Neural progenitor cell (in vitro differentiated cells): ENCODE measurements around the gene FAM193B. TPM values are rescaled to one million over a fixed set of nuclear protein-coding genes. Genes with fewer than 3 reads are reported as not detected.
A peak's percentile ranks its signal among the peaks of the same experiment; 100 is the strongest.

Experiments
- DNase-seq: peaks from one replicate; pipeline ENCODE4 v3.0.0-alpha.2; 2016; ENCODE audit warnings: low spot score
- H2AFZ ChIP-seq: fragments of 200-600 bp; sonication (generic); replicated peaks from 2 replicates; pipeline ENCODE4 v1.6.1; 2016; ENCODE audit warnings: antibody characterized with exemption
- H3F3A ChIP-seq: fragments of 200-600 bp; sonication (generic); 2 replicates; pipeline ENCODE4 v1.6.1; 2016; ENCODE audit warnings: antibody characterized with exemption, low read depth
- H3K27ac ChIP-seq: fragments of 200-600 bp; sonication (generic); 2 replicates; pipeline ENCODE4 v1.5.1; 2016; ENCODE audit warnings: mild to moderate bottlenecking
- H3K27me3 ChIP-seq: fragments of 200-600 bp; sonication (generic); 2 replicates; pipeline ENCODE4 v1.6.1; 2016; ENCODE audit warnings: mild to moderate bottlenecking, moderate library complexity
- H3K36me3 ChIP-seq: fragments of 200-600 bp; sonication (generic); 2 replicates; pipeline ENCODE4 v1.5.1; 2016
- H3K4me1 ChIP-seq: fragments of 200-600 bp; sonication (generic); 2 replicates; pipeline ENCODE4 v1.6.1; 2016; ENCODE audit warnings: mixed run types
- H3K4me2 ChIP-seq: fragments of 200-600 bp; sonication (generic); 2 replicates; pipeline ENCODE4 v1.6.1; 2016
- H3K4me3 ChIP-seq: fragments of 200-600 bp; sonication (generic); 2 replicates; pipeline ENCODE4 v1.5.1; 2016
- H3K79me2 ChIP-seq: fragments of 200-600 bp; sonication (generic); 2 replicates; pipeline ENCODE4 v1.6.1; 2016; ENCODE audit warnings: low read depth
- H3K9ac ChIP-seq: fragments of 200-600 bp; sonication (generic); 2 replicates; pipeline ENCODE4 v1.6.1; 2016
- H3K9me3 ChIP-seq: fragments of 200-600 bp; sonication (generic); 2 replicates; pipeline ENCODE4 v1.5.1; 2016; ENCODE audit warnings: low read depth
- H4K20me1 ChIP-seq: fragments of 200-600 bp; sonication (generic); 2 replicates; pipeline ENCODE4 v1.6.1; 2016; ENCODE audit warnings: low read depth
- H3K27ac Mint-ChIP-seq: 3 replicates; pipeline ENCODE4 v1.8.0; 2021; ENCODE audit warnings: mixed read lengths
- H3K27me3 Mint-ChIP-seq: 2 replicates; pipeline ENCODE4 v1.8.0; 2022; ENCODE audit warnings: low read depth, mild to moderate bottlenecking, inconsistent platforms, moderate library complexity, mixed read lengths; ENCODE audit not compliant: insufficient read depth
- H3K36me3 Mint-ChIP-seq: 3 replicates; pipeline ENCODE4 v1.8.0; 2021; ENCODE audit warnings: mixed read lengths
- H3K4me1 Mint-ChIP-seq: 3 replicates; pipeline ENCODE4 v1.8.0; 2021; ENCODE audit warnings: mixed read lengths
- H3K4me3 Mint-ChIP-seq: 3 replicates; pipeline ENCODE4 v1.8.0; 2021; ENCODE audit warnings: mild to moderate bottlenecking, moderate library complexity, mixed read lengths
- H3K9me3 Mint-ChIP-seq: 3 replicates; pipeline ENCODE4 v1.8.0; 2020; ENCODE audit warnings: mixed read lengths
- EZH2 ChIP-seq: fragments of 200-600 bp; sonication (generic); IDR thresholded peaks from 2 replicates; pipeline ENCODE4 v1.6.1; 2017; ENCODE audit warnings: antibody characterized with exemption, mild to moderate bottlenecking, moderate library complexity
- EZH2phosphoT487 ChIP-seq: fragments of 200-600 bp; sonication (generic); IDR thresholded peaks from 2 replicates; pipeline ENCODE4 v1.6.1; 2017; ENCODE audit warnings: antibody characterized with exemption
- total RNA-seq: library from RNA; depleted of rRNA; stranded (reverse); fragments of >200 nt; gene quantifications from 2 replicates; pipeline ENCODE4 v1.2.3, GENCODE V29; 2015; ENCODE audit warnings: low replicate concordance
- TF ChIP-seq, protein P1 (sequence below): fragments of 200-600 bp; sonication (generic); IDR thresholded peaks from 2 replicates; pipeline ENCODE4 v1.5.1; 2017; ENCODE audit warnings: antibody characterized with exemption, mild to moderate bottlenecking

Gene FAM193B
- total RNA-seq, 1 donor from 2014 or later, result 42.5 TPM

DNA sequence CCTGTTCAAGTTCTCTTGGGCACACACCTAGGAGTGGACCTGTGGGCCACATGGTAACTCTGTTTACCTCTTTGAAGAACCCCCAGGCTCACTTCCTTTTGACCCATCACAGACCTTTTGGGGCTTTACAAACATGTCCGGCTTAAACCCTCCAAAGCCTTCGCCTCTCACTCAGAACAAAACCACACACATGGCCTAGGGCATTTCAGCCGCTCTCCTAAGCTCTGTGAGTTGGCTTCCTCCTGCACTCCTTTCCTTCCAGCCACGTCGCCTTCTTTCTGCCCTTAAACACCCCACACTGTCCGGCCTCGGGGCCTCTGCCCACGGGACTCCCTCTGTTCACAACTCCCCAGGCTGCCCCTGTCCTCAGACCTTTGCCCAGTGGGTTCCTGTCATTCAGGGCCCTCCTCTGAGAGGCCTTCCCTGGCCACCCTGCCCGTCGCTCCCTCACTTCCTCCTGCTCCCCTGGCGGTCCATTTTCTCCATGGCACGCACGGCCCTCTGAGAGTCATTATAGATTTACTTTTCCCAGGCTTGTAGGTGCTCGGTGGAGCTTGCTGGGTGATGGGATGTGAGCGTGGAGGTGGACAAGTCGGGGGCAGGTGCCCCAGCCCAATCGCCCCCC, 46.7 kb downstream of the FAM193B start:
- no peaks in the 10 kb centered on the region for H3K4me1 ChIP-seq
- no peaks in the 10 kb centered on the region for H3K36me3 ChIP-seq
- no peak overlapping the region for H3K9ac ChIP-seq
- H3K27me3 ChIP-seq, result no peaks in the 10 kb centered on the region
- H2AFZ ChIP-seq, result no peak overlapping the region
- no peak for TF ChIP-seq EZH2phosphoT487
- no peak for TF ChIP-seq EZH2
- TF ChIP-seq, protein P1, sequence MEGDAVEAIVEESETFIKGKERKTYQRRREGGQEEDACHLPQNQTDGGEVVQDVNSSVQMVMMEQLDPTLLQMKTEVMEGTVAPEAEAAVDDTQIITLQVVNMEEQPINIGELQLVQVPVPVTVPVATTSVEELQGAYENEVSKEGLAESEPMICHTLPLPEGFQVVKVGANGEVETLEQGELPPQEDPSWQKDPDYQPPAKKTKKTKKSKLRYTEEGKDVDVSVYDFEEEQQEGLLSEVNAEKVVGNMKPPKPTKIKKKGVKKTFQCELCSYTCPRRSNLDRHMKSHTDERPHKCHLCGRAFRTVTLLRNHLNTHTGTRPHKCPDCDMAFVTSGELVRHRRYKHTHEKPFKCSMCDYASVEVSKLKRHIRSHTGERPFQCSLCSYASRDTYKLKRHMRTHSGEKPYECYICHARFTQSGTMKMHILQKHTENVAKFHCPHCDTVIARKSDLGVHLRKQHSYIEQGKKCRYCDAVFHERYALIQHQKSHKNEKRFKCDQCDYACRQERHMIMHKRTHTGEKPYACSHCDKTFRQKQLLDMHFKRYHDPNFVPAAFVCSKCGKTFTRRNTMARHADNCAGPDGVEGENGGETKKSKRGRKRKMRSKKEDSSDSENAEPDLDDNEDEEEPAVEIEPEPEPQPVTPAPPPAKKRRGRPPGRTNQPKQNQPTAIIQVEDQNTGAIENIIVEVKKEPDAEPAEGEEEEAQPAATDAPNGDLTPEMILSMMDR, result no peak
- peaks cover 8% of the 10 kb centered on the region for H3K27me3 Mint-ChIP-seq
- H3K27ac ChIP-seq, result no peak overlapping the region
- H4K20me1 ChIP-seq, result no peaks in the 10 kb centered on the region
- H3K4me2 ChIP-seq, result no peak overlapping the region
- no peaks in the 10 kb centered on the region for H3F3A ChIP-seq
- peaks cover 6% of the 10 kb centered on the region for H3K36me3 Mint-ChIP-seq
- H3K9me3 ChIP-seq, result no peaks in the 10 kb centered on the region
- H3K27ac Mint-ChIP-seq, result peak overlapping the region; percentile 86
- no peak for DNase-seq
- H3K4me3 Mint-ChIP-seq, result no peak overlapping the region
- peaks cover 8% of the 10 kb centered on the region for H3K4me1 Mint-ChIP-seq
- H3K79me2 ChIP-seq, result no peaks in the 10 kb centered on the region
- H3K4me3 ChIP-seq, result no peak overlapping the region
- no peaks in the 10 kb centered on the region for H3K9me3 Mint-ChIP-seq

DNA sequence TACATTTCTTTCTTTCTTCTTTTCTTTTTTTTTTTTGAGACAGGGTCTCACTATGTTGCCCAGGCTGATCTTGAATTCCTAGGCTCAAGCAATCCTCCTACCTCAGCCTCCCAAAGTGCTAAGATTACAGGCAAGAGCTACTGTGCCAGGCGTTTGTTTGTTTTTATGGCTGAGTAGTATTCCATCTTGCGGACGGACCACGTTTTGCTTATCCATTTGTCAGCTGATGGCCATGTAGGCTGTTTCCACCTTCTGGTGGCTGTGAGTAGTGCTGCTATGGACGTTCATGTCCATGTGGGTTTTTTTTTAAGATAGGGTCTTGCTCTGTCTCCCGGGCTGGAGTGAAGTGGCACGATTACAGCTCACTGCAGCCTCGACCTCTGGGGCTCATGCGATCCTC, 47.2 kb downstream of the FAM193B start:
- TF ChIP-seq EZH2phosphoT487 (no peak), EZH2 (no peak)
- TF ChIP-seq, protein P1, result no peak
- H3K27me3 Mint-ChIP-seq, result peaks cover 8% of the 10 kb centered on the region
- no peaks in the 10 kb centered on the region for H3K9me3 ChIP-seq
- H2AFZ ChIP-seq, result no peak overlapping the region
- H3K4me1 ChIP-seq, result no peaks in the 10 kb centered on the region
- no peaks in the 10 kb centered on the region for H3K36me3 ChIP-seq
- peaks cover 13% of the 10 kb centered on the region for H3K4me1 Mint-ChIP-seq
- H3K9ac ChIP-seq, result no peak overlapping the region
- H3K27ac ChIP-seq, result no peak overlapping the region
- peaks cover 6% of the 10 kb centered on the region for H3K36me3 Mint-ChIP-seq
- H3K4me3 Mint-ChIP-seq, result no peak overlapping the region
- no peaks in the 10 kb centered on the region for H3K9me3 Mint-ChIP-seq
- no peaks in the 10 kb centered on the region for H4K20me1 ChIP-seq
- no peaks in the 10 kb centered on the region for H3K79me2 ChIP-seq
- H3K27me3 ChIP-seq, result no peaks in the 10 kb centered on the region
- DNase-seq, result no peak
- H3K4me3 ChIP-seq, result no peak overlapping the region
- no peak overlapping the region for H3K4me2 ChIP-seq
- H3K27ac Mint-ChIP-seq, result peak overlapping the region; percentile 86
- no peaks in the 10 kb centered on the region for H3F3A ChIP-seq

DNA sequence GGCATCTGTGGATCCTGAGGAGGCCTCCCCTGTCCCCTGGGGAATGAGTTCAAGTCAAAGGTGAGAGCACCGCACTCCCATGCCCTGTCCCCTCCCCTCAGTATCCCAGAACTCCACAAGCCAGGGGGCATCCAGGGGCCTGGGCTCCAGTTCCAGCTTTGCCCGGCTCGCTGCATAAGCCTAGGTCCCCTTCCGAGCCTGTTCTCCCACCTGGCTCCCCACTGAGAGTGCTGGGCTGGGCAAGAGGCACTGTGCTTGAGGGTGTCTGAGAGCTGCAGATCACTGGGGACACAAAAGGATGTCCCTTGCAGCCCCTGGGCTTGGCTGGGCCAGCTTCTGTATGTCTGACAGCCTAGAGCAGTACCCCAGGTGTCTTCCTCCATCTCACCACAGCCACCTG, 49.3 kb downstream of the FAM193B start:
- H3K9ac ChIP-seq, result no peak overlapping the region
- H3K4me3 ChIP-seq, result no peak overlapping the region
- H3K27ac ChIP-seq, result no peak overlapping the region
- H2AFZ ChIP-seq, result no peak overlapping the region
- peaks cover 29% of the 10 kb centered on the region for H3K4me1 Mint-ChIP-seq
- H3K9me3 ChIP-seq, result no peaks in the 10 kb centered on the region
- no peaks in the 10 kb centered on the region for H3F3A ChIP-seq
- no peaks in the 10 kb centered on the region for H3K36me3 Mint-ChIP-seq
- H4K20me1 ChIP-seq, result no peaks in the 10 kb centered on the region
- no peak for DNase-seq
- no peaks in the 10 kb centered on the region for H3K36me3 ChIP-seq
- H3K27me3 ChIP-seq, result no peaks in the 10 kb centered on the region
- H3K4me3 Mint-ChIP-seq, result no peak overlapping the region
- H3K4me2 ChIP-seq, result no peak overlapping the region
- no peak overlapping the region for H3K27ac Mint-ChIP-seq
- no peaks in the 10 kb centered on the region for H3K9me3 Mint-ChIP-seq
- TF ChIP-seq EZH2, result no peak
- no peak for TF ChIP-seq EZH2phosphoT487
- TF ChIP-seq, protein P1, result no peak
- peaks cover 6% of the 10 kb centered on the region for H3K27me3 Mint-ChIP-seq
- H3K79me2 ChIP-seq, result no peaks in the 10 kb centered on the region
- peaks cover 9% of the 10 kb centered on the region for H3K4me1 ChIP-seq
